IMR-90 (cell line): ENCODE measurements around the gene GARIN3. TPM values are rescaled to one million over a fixed set of nuclear protein-coding genes. Genes with fewer than 3 reads are reported as not detected.

ENCODE experiments used
- ATAC-seq: fragments of 200-7000 bp; cut with Tn5 transposase; 2 replicates; pipeline ENCODE4 v1.9.1; 2020; ENCODE audit warnings: low read depth, mild to moderate bottlenecking, moderate library complexity
- BruUV-seq: library from RNA; stranded (reverse); fragments of 400-500 nt; replicated peaks from 2 replicates; lab custom pipeline; 2021; lab: Mats Ljungman, UMichigan
- CTCF ChIA-PET: fragments of 300-600 bp; formaldehyde crosslinking; extraction: SDS; loops from one replicate; lab custom pipeline; 2021; ENCODE audit warnings: antibody characterized with exemption; lab: Yijun Ruan, JAX
- POLR2A ChIA-PET: fragments of 300-600 bp; sonication (Branson Sonifier 250); formaldehyde crosslinking; loops from one replicate; lab custom pipeline; 2022; ENCODE audit warnings: antibody characterized with exemption; ENCODE audit not compliant: unreplicated experiment; lab: Charles Lee
- DNase-seq: peaks from one replicate; pipeline ENCODE4 v3.0.0; 2013
- H2AFZ ChIP-seq: replicated peaks from 2 replicates; pipeline ENCODE3; 2013; ENCODE audit warnings: low read length, mild to moderate bottlenecking; ENCODE audit not compliant: poor library complexity
- H2AK5ac ChIP-seq: 2 replicates; pipeline ENCODE4 v1.6.1; 2013; ENCODE audit warnings: low read depth, low read length, inconsistent platforms
- H2AK9ac ChIP-seq: replicated peaks from 2 replicates; pipeline ENCODE3; 2013; ENCODE audit warnings: mild to moderate bottlenecking, low read depth, low read length, moderate library complexity; ENCODE audit not compliant: poor library complexity
- H2BK120ac ChIP-seq: 2 replicates; pipeline ENCODE4 v1.6.1; 2013; ENCODE audit warnings: low read depth, low read length, inconsistent platforms
- H2BK15ac ChIP-seq: 3 replicates; pipeline ENCODE4 v1.6.1; 2013; ENCODE audit warnings: low read depth, low read length, inconsistent platforms
- H2BK20ac ChIP-seq: 2 replicates; pipeline ENCODE4 v1.6.1; 2013; ENCODE audit warnings: low read depth, mild to moderate bottlenecking, inconsistent platforms, low read length, moderate library complexity
- H2BK5ac ChIP-seq: 2 replicates; pipeline ENCODE4 v1.6.1; 2013; ENCODE audit warnings: mild to moderate bottlenecking, low read depth, low read length, inconsistent platforms; ENCODE audit not compliant: poor library complexity, severe bottlenecking
- H3K14ac ChIP-seq: replicated peaks from 2 replicates; pipeline ENCODE4 v1.6.1; 2013; ENCODE audit warnings: low read depth, low read length, inconsistent platforms
- H3K18ac ChIP-seq: 2 replicates; pipeline ENCODE4 v1.6.1; 2013; ENCODE audit warnings: low read depth, low read length, control low read depth
- H3K23ac ChIP-seq: 2 replicates; pipeline ENCODE4 v1.6.1; 2013; ENCODE audit warnings: low read depth, low read length, inconsistent platforms
- H3K27ac ChIP-seq: 2 replicates; pipeline ENCODE4 v1.5.1; 2013; ENCODE audit warnings: mild to moderate bottlenecking, control low read depth, low read length; ENCODE audit not compliant: insufficient read depth
- H3K27me3 ChIP-seq: 2 replicates; pipeline ENCODE4 v1.6.1; 2013; ENCODE audit warnings: low read length; ENCODE audit not compliant: control insufficient read depth, insufficient read depth
- H3K36me3 ChIP-seq: 2 replicates; pipeline ENCODE4 v1.6.1; 2013; ENCODE audit warnings: low read length, mixed read lengths; ENCODE audit not compliant: control insufficient read depth, insufficient read depth
- H3K4ac ChIP-seq: 2 replicates; pipeline ENCODE4 v1.6.1; 2013; ENCODE audit warnings: low read depth, low read length, inconsistent platforms
- H3K4me1 ChIP-seq: 2 replicates; pipeline ENCODE4 v1.6.1; 2013; ENCODE audit warnings: low read length, mixed read lengths; ENCODE audit not compliant: control insufficient read depth, insufficient read depth
- H3K4me2 ChIP-seq: 2 replicates; pipeline ENCODE4 v1.6.1; 2013; ENCODE audit warnings: low read depth, mild to moderate bottlenecking, control low read depth, low read length, moderate library complexity
- H3K4me3 ChIP-seq: 2 replicates; pipeline ENCODE4 v1.5.1; 2013; ENCODE audit warnings: low read depth, mild to moderate bottlenecking, control low read depth, low read length, moderate library complexity; ENCODE audit not compliant: insufficient read depth
- H3K56ac ChIP-seq: 2 replicates; pipeline ENCODE4 v1.6.1; 2013; ENCODE audit warnings: low read length, inconsistent platforms; ENCODE audit not compliant: insufficient read depth; ENCODE audit errors: extremely low read depth
- H3K79me1 ChIP-seq, 2 experiments: 2 replicates each; pipeline ENCODE4 v1.6.1; 2013; ENCODE audit warnings: low read length in 2 of 2, inconsistent platforms in 1 of 2, low read depth in 1 of 2
- H3K9ac ChIP-seq: 2 replicates; pipeline ENCODE4 v1.6.1; 2013; ENCODE audit warnings: low read depth, low read length, control low read depth
- H3K9me1 ChIP-seq: 2 replicates; pipeline ENCODE4 v1.6.1; 2013; ENCODE audit warnings: low read length, inconsistent platforms; ENCODE audit not compliant: insufficient read depth
- H3K9me3 ChIP-seq: 2 replicates; pipeline ENCODE4 v1.6.1; 2013; ENCODE audit warnings: low read length; ENCODE audit not compliant: control insufficient read depth, insufficient read depth
- H4K20me1 ChIP-seq: 2 replicates; pipeline ENCODE4 v1.6.1; 2013; ENCODE audit warnings: low read length, inconsistent platforms; ENCODE audit not compliant: insufficient read depth
- H4K5ac ChIP-seq: 2 replicates; pipeline ENCODE4 v1.6.1; 2013; ENCODE audit warnings: mild to moderate bottlenecking, low read depth, low read length, control low read depth
- H4K8ac ChIP-seq, 2 experiments: 2 replicates each; pipeline ENCODE4 v1.6.1; 2013; ENCODE audit warnings: low read depth in 2 of 2, low read length in 2 of 2, control low read depth in 1 of 2, inconsistent platforms in 1 of 2
- H4K91ac ChIP-seq: 2 replicates; pipeline ENCODE4 v1.6.1; 2013; ENCODE audit warnings: low read depth, low read length, inconsistent platforms; ENCODE audit not compliant: insufficient read depth
- BHLHE40 ChIP-seq: fragments of 150-350 bp; IDR thresholded peaks from 2 replicates; pipeline ENCODE4 v1.6.1; 2016; ENCODE audit warnings: mild to moderate bottlenecking, low read depth, low read length
- CEBPB ChIP-seq: IDR thresholded peaks from 2 replicates; pipeline ENCODE4 v1.6.1; 2012; ENCODE audit warnings: low read depth, low read length, improper control_type of control experiment
- CHD1 ChIP-seq: IDR thresholded peaks from 2 replicates; pipeline ENCODE4 v1.6.1; 2012; ENCODE audit warnings: low read depth, low read length, improper control_type of control experiment
- FOS ChIP-seq: fragments of 150-350 bp; IDR thresholded peaks from 2 replicates; pipeline ENCODE4 v1.6.1; 2016; ENCODE audit warnings: low read depth, low read length
- MAFK ChIP-seq: IDR thresholded peaks from 2 replicates; pipeline ENCODE4 v1.6.1; 2012; ENCODE audit warnings: low read depth, low read length, improper control_type of control experiment
- MAZ ChIP-seq: IDR thresholded peaks from 2 replicates; pipeline ENCODE4 v1.6.1; 2012; ENCODE audit warnings: low read depth, mild to moderate bottlenecking, low read length, improper control_type of control experiment, moderate library complexity, borderline replicate concordance
- MXI1 ChIP-seq: IDR thresholded peaks from 2 replicates; pipeline ENCODE4 v1.6.1; 2012; ENCODE audit warnings: low read depth, mild to moderate bottlenecking, low read length, moderate library complexity, borderline replicate concordance
- NFE2L2 ChIP-seq: fragments of 150-350 bp; IDR thresholded peaks from 2 replicates; pipeline ENCODE4 v1.6.1; 2016; ENCODE audit warnings: low read depth, mild to moderate bottlenecking, low read length
- POLR2A ChIP-seq: IDR thresholded peaks from 2 replicates; pipeline ENCODE4 v1.6.1; 2012; ENCODE audit warnings: mild to moderate bottlenecking, low read depth, low read length
- RAD21 ChIP-seq: IDR thresholded peaks from 2 replicates; pipeline ENCODE4 v1.6.1; 2012; ENCODE audit warnings: low read length, improper control_type of control experiment
- RCOR1 ChIP-seq: IDR thresholded peaks from 2 replicates; pipeline ENCODE4 v1.6.1; 2012; ENCODE audit warnings: mild to moderate bottlenecking, low read length, improper control_type of control experiment; ENCODE audit not compliant: insufficient replicate concordance
- RFX5 ChIP-seq: IDR thresholded peaks from 2 replicates; pipeline ENCODE4 v1.8.0; 2012; ENCODE audit warnings: low read depth, mild to moderate bottlenecking, low read length, moderate library complexity
- SMC3 ChIP-seq: fragments of 150-350 bp; IDR thresholded peaks from 2 replicates; pipeline ENCODE4 v1.6.1; 2016; ENCODE audit warnings: low read depth, mild to moderate bottlenecking, antibody characterized with exemption, low read length, moderate library complexity
- WGBS, 2 experiments: methylation state at CpG; one replicate each; pipeline versions ENCODE4 v1.1.5 to v1.1.7; 2013; ENCODE audit warnings: missing lambda C conversion rate in 2 of 2; ENCODE audit not compliant: insufficient read length in 1 of 2; ENCODE audit errors: extremely low coverage in 2 of 2; 5-methylcytosine and 5-hydroxymethylcytosine counted together
- dilution Hi-C: fragments of 300-500 bp; cut with HindIII; formaldehyde crosslinking; loops from one replicate; pipeline ENCODE4 v1.14.3; 2018; ENCODE audit warnings: low sequenced_read_pairs; ENCODE audit not compliant: unreplicated experiment
- in situ Hi-C: fragments of 300-500 bp; cut with MboI; formaldehyde crosslinking; loops from 3 replicates; pipeline ENCODE4 v1.14.3; 2019; ENCODE audit warnings: low sequenced_read_pairs, inconsistent platforms, mixed read lengths
- intact Hi-C: fragments of 100-400 bp; cut with micrococcal nuclease; formaldehyde crosslinking; loops from 2 replicates; pipeline ENCODE4 v1.10.0; 2022
- polyA plus RNA-seq, 3 experiments: library from polyadenylated mRNA; depleted of rRNA; stranded (reverse); fragments of >200 nt; gene quantifications; 2 replicates each; pipeline ENCODE4 v1.2.3, GENCODE V29; 2012; ENCODE audit warnings: low replicate concordance in 1 of 3
- total RNA-seq: library from RNA; depleted of rRNA; stranded (reverse); fragments of >200 nt; gene quantifications from 2 replicates; pipeline ENCODE4 v1.2.3, GENCODE V29; 2012
- TF ChIP-seq, protein P1 (sequence below): conservative IDR thresholded peaks from 2 replicates; pipeline ENCODE4 v1.5.1; 2012; ENCODE audit warnings: mild to moderate bottlenecking, low read depth, low read length, improper control_type of control experiment
- TF ChIP-seq, protein P2 (sequence below): fragments of 150-350 bp; IDR thresholded peaks from 2 replicates; pipeline ENCODE4 v1.6.1; 2016; ENCODE audit warnings: low read depth, mild to moderate bottlenecking, low read length, moderate library complexity, borderline replicate concordance
- TF ChIP-seq, protein P3 (sequence below): fragments of 150-350 bp; IDR thresholded peaks from 2 replicates; pipeline ENCODE4 v1.6.1; 2017; ENCODE audit warnings: mild to moderate bottlenecking, antibody characterized with exemption, low read length, low read depth

The GARIN3 gene
- total and polyA plus RNA-seq, 2 of the 4 experiments (the other 2 are of a cell fraction) = not detected

DNA sequence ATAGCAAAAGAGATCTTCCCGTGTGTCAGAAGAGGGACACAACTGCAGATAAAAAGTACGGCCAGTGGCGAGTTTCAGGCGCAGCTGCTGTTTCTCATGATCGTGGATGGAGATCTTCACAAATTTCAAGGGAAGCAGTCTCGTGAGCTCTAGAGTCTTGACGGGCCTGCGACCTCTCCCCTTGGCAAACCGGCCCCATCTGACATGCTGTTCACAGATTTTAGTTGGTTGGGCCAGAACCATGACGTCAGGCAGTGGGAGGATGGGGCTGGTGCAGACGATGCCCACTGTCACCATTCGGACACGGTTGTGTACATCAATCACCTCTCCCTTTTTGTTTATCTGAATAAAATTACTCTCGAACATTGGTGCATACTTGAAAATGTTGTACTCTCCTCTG is 396 bp downstream of the GARIN3 start:
- in situ Hi-C loops = no loop called here
- H3K9ac ChIP-seq = no peak overlapping the region
- dilution Hi-C loops = no loop called here
- no peak overlapping the region for H2AFZ ChIP-seq
- no peak overlapping the region for H3K14ac ChIP-seq
- H2BK120ac ChIP-seq = no peak overlapping the region
- POLR2A ChIA-PET = no interaction called here
- DNase-seq (no peak), ATAC-seq (no peak)
- no peak overlapping the region for H3K4ac ChIP-seq
- H3K36me3 ChIP-seq = no peaks in the 10 kb centered on the region
- H3K9me1 ChIP-seq = no peaks in the 10 kb centered on the region
- H3K18ac ChIP-seq = no peak overlapping the region
- intact Hi-C loops = no loop called here
- no peak overlapping the region for H2BK20ac ChIP-seq
- H3K4me2 ChIP-seq = no peak overlapping the region
- no peak overlapping the region for H4K91ac ChIP-seq
- no peak overlapping the region for H4K8ac ChIP-seq
- no peaks in the 10 kb centered on the region for H3K9me3 ChIP-seq
- H3K23ac ChIP-seq = no peak overlapping the region
- H4K20me1 ChIP-seq = no peaks in the 10 kb centered on the region
- H3K27ac ChIP-seq = no peak overlapping the region
- TF ChIP-seq CHD1 = no peak
- TF ChIP-seq SMC3 = no peak
- no peak for TF ChIP-seq POLR2A
- TF ChIP-seq, protein P1, sequence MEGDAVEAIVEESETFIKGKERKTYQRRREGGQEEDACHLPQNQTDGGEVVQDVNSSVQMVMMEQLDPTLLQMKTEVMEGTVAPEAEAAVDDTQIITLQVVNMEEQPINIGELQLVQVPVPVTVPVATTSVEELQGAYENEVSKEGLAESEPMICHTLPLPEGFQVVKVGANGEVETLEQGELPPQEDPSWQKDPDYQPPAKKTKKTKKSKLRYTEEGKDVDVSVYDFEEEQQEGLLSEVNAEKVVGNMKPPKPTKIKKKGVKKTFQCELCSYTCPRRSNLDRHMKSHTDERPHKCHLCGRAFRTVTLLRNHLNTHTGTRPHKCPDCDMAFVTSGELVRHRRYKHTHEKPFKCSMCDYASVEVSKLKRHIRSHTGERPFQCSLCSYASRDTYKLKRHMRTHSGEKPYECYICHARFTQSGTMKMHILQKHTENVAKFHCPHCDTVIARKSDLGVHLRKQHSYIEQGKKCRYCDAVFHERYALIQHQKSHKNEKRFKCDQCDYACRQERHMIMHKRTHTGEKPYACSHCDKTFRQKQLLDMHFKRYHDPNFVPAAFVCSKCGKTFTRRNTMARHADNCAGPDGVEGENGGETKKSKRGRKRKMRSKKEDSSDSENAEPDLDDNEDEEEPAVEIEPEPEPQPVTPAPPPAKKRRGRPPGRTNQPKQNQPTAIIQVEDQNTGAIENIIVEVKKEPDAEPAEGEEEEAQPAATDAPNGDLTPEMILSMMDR = no peak
- TF ChIP-seq RAD21 = no peak
- TF ChIP-seq FOS = no peak
- TF ChIP-seq, protein P2, sequence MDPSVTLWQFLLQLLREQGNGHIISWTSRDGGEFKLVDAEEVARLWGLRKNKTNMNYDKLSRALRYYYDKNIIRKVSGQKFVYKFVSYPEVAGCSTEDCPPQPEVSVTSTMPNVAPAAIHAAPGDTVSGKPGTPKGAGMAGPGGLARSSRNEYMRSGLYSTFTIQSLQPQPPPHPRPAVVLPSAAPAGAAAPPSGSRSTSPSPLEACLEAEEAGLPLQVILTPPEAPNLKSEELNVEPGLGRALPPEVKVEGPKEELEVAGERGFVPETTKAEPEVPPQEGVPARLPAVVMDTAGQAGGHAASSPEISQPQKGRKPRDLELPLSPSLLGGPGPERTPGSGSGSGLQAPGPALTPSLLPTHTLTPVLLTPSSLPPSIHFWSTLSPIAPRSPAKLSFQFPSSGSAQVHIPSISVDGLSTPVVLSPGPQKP = no peak
- TF ChIP-seq CEBPB = no peak
- TF ChIP-seq MAFK = no peak
- TF ChIP-seq NFE2L2 = no peak
- TF ChIP-seq BHLHE40 = no peak
- TF ChIP-seq RCOR1 = no peak
- TF ChIP-seq MXI1 = no peak
- no peak for TF ChIP-seq MAZ
- no peak for TF ChIP-seq RFX5
- TF ChIP-seq, protein P3, sequence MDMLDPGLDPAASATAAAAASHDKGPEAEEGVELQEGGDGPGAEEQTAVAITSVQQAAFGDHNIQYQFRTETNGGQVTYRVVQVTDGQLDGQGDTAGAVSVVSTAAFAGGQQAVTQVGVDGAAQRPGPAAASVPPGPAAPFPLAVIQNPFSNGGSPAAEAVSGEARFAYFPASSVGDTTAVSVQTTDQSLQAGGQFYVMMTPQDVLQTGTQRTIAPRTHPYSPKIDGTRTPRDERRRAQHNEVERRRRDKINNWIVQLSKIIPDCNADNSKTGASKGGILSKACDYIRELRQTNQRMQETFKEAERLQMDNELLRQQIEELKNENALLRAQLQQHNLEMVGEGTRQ = no peak
- H2AK9ac ChIP-seq = no peak overlapping the region
- no peak overlapping the region for H4K5ac ChIP-seq
- BruUV-seq = no TSS peak
- H2BK5ac ChIP-seq = no peak overlapping the region
- H2AK5ac ChIP-seq = no peak overlapping the region
- 71% methylated on average over 1 of the region's 14 CpGs; no CpG with 5 or more reads in 1 of the 2 experiments for WGBS, 2 experiments
- H3K56ac ChIP-seq = no peak overlapping the region
- peaks cover 4% of the 10 kb centered on the region for H3K27me3 ChIP-seq
- H2BK15ac ChIP-seq = no peak overlapping the region
- no peaks in the 10 kb centered on the region for H3K79me1 ChIP-seq
- no peaks in the 10 kb centered on the region for H3K4me1 ChIP-seq
- CTCF ChIA-PET = no interaction called here
- no peak overlapping the region for H3K4me3 ChIP-seq
